NCI-H446 (cell line): ENCODE results near the gene VAMP5.
"Not testable (repeated sequence)": the region's sequence is repeated elsewhere in the genome, so short reads cannot be mapped to it uniquely, and the experiment has no call there.

ENCODE experiments used
- DNase-seq, 2 experiments: peaks; one replicate each; lab custom pipeline; 2025; lab: John Stamatoyannopoulos, UW

VAMP5 gene

GRCh38 chr2:85584354-85584856 lies at the start of gene VAMP5:
VAMP5 (plus strand) TSS chr2:85584431; CDS start chr2:85584491, 60 bp downstream.
- no peak for DNase-seq

GRCh38 chr2:85534881-85535280 lies 49.4 kb upstream of the VAMP5 start:
- DNase-seq = no peak

GRCh38 chr2:85536479-85536878 lies 47.8 kb upstream of the VAMP5 start:
- DNase-seq = no peak

- peak in 1 of 2 experiments; percentile 56 for DNase-seq
Measured at GRCh38 chr2:85537600-85538506, 46.4 kb upstream of the VAMP5 start.

GRCh38 chr2:85538507-85539360 lies 45.5 kb upstream of the VAMP5 start, which contains the start of gene MAT2A:
MAT2A (plus strand) TSS chr2:85539168; CDS start chr2:85539288, 120 bp downstream.
- peak; percentile 89 to 93 for DNase-seq

- peak; percentile 37 to 62 for DNase-seq
Measured at GRCh38 chr2:85539361-85540132, 44.7 kb upstream of the VAMP5 start.

- no peak for DNase-seq
Measured at GRCh38 chr2:85540133-85540648, 44.0 kb upstream of the VAMP5 start.

GRCh38 chr2:85541262-85541661 lies 43.0 kb upstream of the VAMP5 start:
- no peak for DNase-seq

GRCh38 chr2:85541753-85542457 lies 42.3 kb upstream of the VAMP5 start:
- DNase-seq = no peak

GRCh38 chr2:85542777-85543176 lies 41.5 kb upstream of the VAMP5 start:
- no peak for DNase-seq

GRCh38 chr2:85544254-85544691 lies 40.0 kb upstream of the VAMP5 start:
- DNase-seq = not testable (repeated sequence)

- DNase-seq = not testable (repeated sequence)
Measured at GRCh38 chr2:85544915-85545779, 39.1 kb upstream of the VAMP5 start.

- no peak for DNase-seq
Measured at GRCh38 chr2:85545780-85546240, 38.4 kb upstream of the VAMP5 start.

GRCh38 chr2:85547089-85547858 lies 37.0 kb upstream of the VAMP5 start:
- no peak for DNase-seq

GRCh38 chr2:85547859-85548607 lies 36.2 kb upstream of the VAMP5 start:
- no peak for DNase-seq

GRCh38 chr2:85548608-85548900 lies 35.7 kb upstream of the VAMP5 start:
- DNase-seq = no peak

GRCh38 chr2:85549095-85549494 lies 35.1 kb upstream of the VAMP5 start:
- DNase-seq = no peak

GRCh38 chr2:85549826-85550225 lies 34.4 kb upstream of the VAMP5 start:
- no peak for DNase-seq
